ENCODE measurements around the gene TSHZ2. TPM values are rescaled to one million over a fixed set of nuclear protein-coding genes. Genes with fewer than 3 reads are reported as not detected.

TSHZ2 gene
- total RNA-seq, 1 experiment from 2014 or later: 0.20 TPM

GRCh38 chr20:53017206-53017605 lies 45.0 kb downstream of the TSHZ2 start:
- Mint-ChIP-seq H3K9me3 (peaks cover 30% of the 10 kb centered on the region), H3K27me3 (ENCODE audit: low read depth) (peaks cover 2% of the 10 kb centered on the region; the same call in 1 of the 2 replicates), H3K4me1 (no peaks in the 10 kb centered on the region), H3K27ac (no peak overlapping the region), H3K4me3 (no peak overlapping the region), H3K36me3 (peaks cover 4% of the 10 kb centered on the region; the same call in 1 of the 2 replicates)
- CTCF ChIA-PET: no interaction called here
- POLR2A ChIA-PET: no interaction called here
- no peak for DNase-seq (ENCODE audit: low spot score)
- TF ChIP-seq RELA (CRISPR knock-in tag; IDR thresholded peaks at IDR 0.05; ENCODE audit: borderline replicate concordance) (no peak), EMX1 (CRISPR knock-in tag; IDR thresholded peaks at IDR 0.05) (no peak), ATF3 (CRISPR knock-in tag; conservative IDR thresholded peaks at IDR 0.05) (no peak), STAT6 (CRISPR knock-in tag; conservative IDR thresholded peaks at IDR 0.05; ENCODE audit: low read depth) (no peak), E2F1 (CRISPR knock-in tag; IDR thresholded peaks at IDR 0.05) (no peak), SMAD4 (CRISPR knock-in tag; IDR thresholded peaks at IDR 0.05) (no peak), TEAD1 (CRISPR knock-in tag; IDR thresholded peaks at IDR 0.05) (no peak), ZNF396 (CRISPR knock-in tag; IDR thresholded peaks at IDR 0.05; ENCODE audit: borderline replicate concordance) (no peak), ZNF317 (CRISPR knock-in tag; IDR thresholded peaks at IDR 0.05; ENCODE audit: borderline replicate concordance, low read depth) (no peak), PREB (CRISPR knock-in tag; IDR thresholded peaks at IDR 0.05; ENCODE audit: borderline replicate concordance) (no peak), CREM (CRISPR knock-in tag; IDR thresholded peaks at IDR 0.05) (no peak), ZNF263 (CRISPR knock-in tag; IDR thresholded peaks at IDR 0.05; ENCODE audit: low read depth) (no peak), FOXP1 (CRISPR knock-in tag; IDR thresholded peaks at IDR 0.05; ENCODE audit: borderline replicate concordance) (no peak), TCF7 (CRISPR knock-in tag; IDR thresholded peaks at IDR 0.05; ENCODE audit: low read depth) (no peak), OVOL2 (CRISPR knock-in tag; IDR thresholded peaks at IDR 0.05; ENCODE audit: borderline replicate concordance) (no peak)
- no peak for ATAC-seq

- POLR2A ChIA-PET: no interaction called here
- Mint-ChIP-seq H3K36me3 (no peaks in the 10 kb centered on the region), H3K9me3 (peaks cover 21% of the 10 kb centered on the region), H3K27ac (no peak overlapping the region), H3K4me3 (no peak overlapping the region), H3K4me1 (no peaks in the 10 kb centered on the region), H3K27me3 (ENCODE audit: low read depth) (peaks cover 2% of the 10 kb centered on the region; the same call in 1 of the 2 replicates)
- TF ChIP-seq KAT7 (CRISPR knock-in tag; IDR thresholded peaks at IDR 0.05; ENCODE audit: borderline replicate concordance): no peak
- TF ChIP-seq USF2 (CRISPR knock-in tag; IDR thresholded peaks at IDR 0.05): no peak
- DNase-seq (ENCODE audit: low spot score) (no peak), ATAC-seq (no peak)
- CTCF ChIA-PET: no interaction called here
Observed at GRCh38 chr20:53019464-53019863, 47.3 kb downstream of the TSHZ2 start.

- H3K36me3 Mint-ChIP-seq: no peaks in the 10 kb centered on the region
- no peak overlapping the region for H3K4me3 Mint-ChIP-seq
- DNase-seq (ENCODE audit: low spot score) (no peak), ATAC-seq (no peak)
- ChIA-PET POLR2A (no interaction called here), CTCF (interaction anchor here (0.6 kb wide), 1 partner anchor 57 kb away, joined by 3 read pairs; no protein-coding TSS in a partner anchor)
- peaks cover 13% of the 10 kb centered on the region for H3K9me3 Mint-ChIP-seq
- no peak overlapping the region for H3K27ac Mint-ChIP-seq
- H3K4me1 Mint-ChIP-seq: no peaks in the 10 kb centered on the region
- H3K27me3 Mint-ChIP-seq (ENCODE audit: low read depth): no peaks in the 10 kb centered on the region
- TF ChIP-seq SMAD3 (CRISPR knock-in tag; IDR thresholded peaks at IDR 0.05; ENCODE audit: borderline replicate concordance) (no peak), TEAD1 (CRISPR knock-in tag; IDR thresholded peaks at IDR 0.05) (no peak), ZMAT4 (CRISPR knock-in tag; IDR thresholded peaks at IDR 0.05) (no peak), ELF4 (CRISPR knock-in tag; IDR thresholded peaks at IDR 0.05; ENCODE audit: low read depth) (no peak), SP1 (CRISPR knock-in tag; conservative IDR thresholded peaks at IDR 0.05) (no peak), JUN (CRISPR knock-in tag; IDR thresholded peaks at IDR 0.05) (no peak), HMGA2 (CRISPR knock-in tag; IDR thresholded peaks at IDR 0.05) (no peak)
Observed at GRCh38 chr20:53020376-53020775, 48.2 kb downstream of the TSHZ2 start.

Data from WTC11 (cell line).